Glutamatergic neuron (in vitro differentiated cells): ENCODE data around the gene MSRB3. TPM values are rescaled to one million over a fixed set of nuclear protein-coding genes. Genes with fewer than 3 reads are reported as not detected.

ENCODE experiments used
- DNase-seq: peaks from one replicate; pipeline ENCODE4 v3.0.0; 2022
- H3K27ac Mint-ChIP-seq: one replicate; pipeline ENCODE4 v1.8.0; 2020; ENCODE audit warnings: mild to moderate bottlenecking, mixed read lengths, inconsistent platforms; ENCODE audit not compliant: unreplicated experiment
- H3K27me3 Mint-ChIP-seq: one replicate; pipeline ENCODE4 v1.8.0; 2020; ENCODE audit warnings: mild to moderate bottlenecking, moderate library complexity, mixed read lengths, inconsistent platforms; ENCODE audit not compliant: unreplicated experiment
- H3K36me3 Mint-ChIP-seq: one replicate; pipeline ENCODE4 v1.8.0; 2020; ENCODE audit warnings: mild to moderate bottlenecking, mixed read lengths, inconsistent platforms; ENCODE audit not compliant: unreplicated experiment
- H3K4me1 Mint-ChIP-seq: one replicate; pipeline ENCODE4 v1.8.0; 2020; ENCODE audit warnings: mild to moderate bottlenecking, low read depth, mixed read lengths, inconsistent platforms; ENCODE audit not compliant: unreplicated experiment
- H3K4me3 Mint-ChIP-seq: one replicate; pipeline ENCODE4 v1.8.0; 2020; ENCODE audit warnings: mild to moderate bottlenecking, mixed read lengths, inconsistent platforms; ENCODE audit not compliant: unreplicated experiment
- H3K9me3 Mint-ChIP-seq: one replicate; pipeline ENCODE4 v1.8.0; 2020; ENCODE audit warnings: mild to moderate bottlenecking, moderate library complexity, mixed read lengths, inconsistent platforms; ENCODE audit not compliant: unreplicated experiment
- CTCF ChIP-seq: fragments of 200-600 bp; sonication (generic); IDR thresholded peaks from one replicate; pipeline ENCODE4 v1.5.0; 2021; ENCODE audit not compliant: partially characterized antibody, unreplicated experiment
- total RNA-seq: library from RNA; stranded (reverse); fragmentation: NEBNext Ultra II Directional; extraction: Animal tissue kit (Norgen Biotek cat#: 25700); gene quantifications from one replicate; pipeline ENCODE4 v1.2.1, GENCODE V29; 2021; ENCODE audit not compliant: unreplicated experiment

Gene MSRB3
- total RNA-seq, 1 donor from 2014 or later = 1.6 TPM

- Mint-ChIP-seq H3K27ac (no peak overlapping the region), H3K27me3 (no peaks in the 10 kb centered on the region), H3K4me1 (no peaks in the 10 kb centered on the region), H3K36me3 (no peaks in the 10 kb centered on the region), H3K9me3 (no peaks in the 10 kb centered on the region), H3K4me3 (no peak overlapping the region)
- TF ChIP-seq CTCF = no peak
- no peak for DNase-seq
These were observed 85.6 kb downstream of the MSRB3 start for GRCh38 chr12:65364046-65364445.

GRCh38 chr12:65367396-65367795 is 88.9 kb downstream of the MSRB3 start:
- Mint-ChIP-seq H3K36me3 (no peaks in the 10 kb centered on the region), H3K27ac (no peak overlapping the region), H3K4me3 (no peak overlapping the region), H3K9me3 (no peaks in the 10 kb centered on the region), H3K27me3 (no peaks in the 10 kb centered on the region), H3K4me1 (no peaks in the 10 kb centered on the region)
- no peak for TF ChIP-seq CTCF
- no peak for DNase-seq

- Mint-ChIP-seq H3K36me3 (no peaks in the 10 kb centered on the region), H3K27me3 (no peaks in the 10 kb centered on the region), H3K9me3 (no peaks in the 10 kb centered on the region), H3K4me3 (no peak overlapping the region), H3K4me1 (no peaks in the 10 kb centered on the region), H3K27ac (no peak overlapping the region)
- DNase-seq = no peak
- TF ChIP-seq CTCF = no peak
These were observed 89.6 kb downstream of the MSRB3 start for GRCh38 chr12:65368055-65368454.

GRCh38 chr12:65372574-65372973 is 94.1 kb downstream of the MSRB3 start:
- no peak for DNase-seq
- H3K36me3 Mint-ChIP-seq = no peaks in the 10 kb centered on the region
- no peak overlapping the region for H3K27ac Mint-ChIP-seq
- H3K4me3 Mint-ChIP-seq = no peak overlapping the region
- no peaks in the 10 kb centered on the region for H3K9me3 Mint-ChIP-seq
- H3K4me1 Mint-ChIP-seq = no peaks in the 10 kb centered on the region
- TF ChIP-seq CTCF = no peak
- peaks cover 2% of the 10 kb centered on the region for H3K27me3 Mint-ChIP-seq

- no peak for DNase-seq
- no peak for TF ChIP-seq CTCF
- Mint-ChIP-seq H3K27me3 (no peaks in the 10 kb centered on the region), H3K4me3 (no peak overlapping the region), H3K9me3 (no peaks in the 10 kb centered on the region), H3K36me3 (no peaks in the 10 kb centered on the region), H3K4me1 (no peaks in the 10 kb centered on the region), H3K27ac (no peak overlapping the region)
These were observed 105.8 kb downstream of the MSRB3 start for GRCh38 chr12:65384240-65384639.
